Cerebellar cortex (tissue), 1 donor: ENCODE results near the gene ZC3H8.

ENCODE experiments used
- DNase-seq: peaks from one replicate; pipeline ENCODE4 v3.0.0-alpha.2; 2015; ENCODE audit warnings: low spot score

ZC3H8 gene

GRCh38 chr2:112164876-112165275 is 90.0 kb downstream of the ZC3H8 start:
- no peak for DNase-seq

GRCh38 chr2:112163541-112163981 is 91.3 kb downstream of the ZC3H8 start:
- DNase-seq, result no peak

GRCh38 chr2:112162956-112163355 is 91.9 kb downstream of the ZC3H8 start:
- no peak for DNase-seq

- no peak for DNase-seq
Measured at GRCh38 chr2:112162341-112162740, 92.5 kb downstream of the ZC3H8 start.
